Vagina (tissue), 2 donors: Measurements from ENCODE around the gene SUGCT. TPM values are rescaled to one million over a fixed set of nuclear protein-coding genes. Genes with fewer than 3 reads are reported as not detected.
"Not testable (repeated sequence)": the region's sequence is repeated elsewhere in the genome, so short reads cannot be mapped to it uniquely, and the experiment has no call there.

Experiments
- DNase-seq, 2 donors: peaks; one replicate each; pipeline ENCODE4 v3.0.0-alpha.2; 2017; ENCODE audit errors: extremely low spot score in 2 of 2
- H3K27ac ChIP-seq: fragments of 200-600 bp; sonication (generic); one replicate; pipeline ENCODE4 v1.5.1; 2019
- H3K27me3 ChIP-seq: fragments of 200-600 bp; sonication (generic); one replicate; pipeline ENCODE4 v1.5.1; 2019
- H3K36me3 ChIP-seq, 2 donors: fragments of 200-600 bp; sonication (generic); one replicate each; pipeline ENCODE4 v1.5.1; 2017 to 2019
- H3K4me1 ChIP-seq: fragments of 200-600 bp; sonication (generic); one replicate; pipeline ENCODE4 v1.5.1; 2019
- H3K4me3 ChIP-seq, 2 donors: fragments of 200-600 bp; sonication (generic); 1 replicate in 1 of 2; 2 replicates in 1 of 2; pipeline ENCODE4 v1.5.1; 2016 to 2019
- H3K9me3 ChIP-seq: fragments of 200-600 bp; sonication (generic); one replicate; pipeline ENCODE4 v1.5.1; 2019
- POLR2A ChIP-seq, 2 donors: fragments of 450-650 bp; IDR thresholded peaks; one replicate each; pipeline ENCODE4 v1.6.1; 2017; ENCODE audit warnings: antibody characterized with exemption in 2 of 2, mild to moderate bottlenecking in 2 of 2, moderate library complexity in 2 of 2
- POLR2AphosphoS5 ChIP-seq, 2 donors: sonication (generic); formaldehyde crosslinking; IDR thresholded peaks; one replicate each; pipeline ENCODE4 v1.9.0; 2017; ENCODE audit warnings: antibody characterized with exemption in 2 of 2, mild to moderate bottlenecking in 2 of 2, low read depth in 1 of 2; ENCODE audit not compliant: insufficient read depth in 1 of 2
- intact Hi-C: fragments of 100-400 bp; cut with DNase I; formaldehyde crosslinking; loops from one replicate; pipeline ENCODE4 v1.15.1; 2023
- total RNA-seq: library from RNA; depleted of rRNA; stranded (reverse); fragments of >200 nt; gene quantifications from one replicate; pipeline ENCODE4 v1.2.3, GENCODE V29; 2016
- TF ChIP-seq, protein P1 (sequence below), 3 experiments: fragments of 450-650 bp in 2 of 3; fragments of 200-600 bp in 1 of 3; sonication (generic) in 1 of 3; IDR thresholded peaks; one replicate each; pipeline ENCODE4 v1.5.1; 2017 to 2019; ENCODE audit warnings: antibody characterized with exemption in 3 of 3, mild to moderate bottlenecking in 2 of 3, moderate library complexity in 2 of 3

SUGCT gene
- total RNA-seq, 1 donor from 2014 or later, result 2.2 TPM

DNA sequence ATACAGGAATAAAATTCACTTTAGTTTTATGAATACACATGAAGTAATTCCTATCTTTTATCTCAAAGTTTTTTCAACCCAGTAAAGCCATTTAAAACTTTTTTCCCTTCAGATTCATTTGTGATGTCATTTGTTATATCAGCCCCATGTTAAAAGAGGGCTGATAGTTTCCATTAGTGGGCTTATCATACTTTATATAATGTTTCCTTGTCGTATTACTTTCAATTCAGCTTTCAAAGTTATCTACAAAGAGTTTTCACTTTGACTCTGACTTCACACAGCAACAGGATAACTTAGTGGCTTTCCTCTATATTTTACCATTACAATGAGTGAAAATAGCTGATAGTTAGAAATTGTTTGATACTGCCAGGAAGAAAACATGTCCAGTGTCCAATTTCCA, 484.8 kb downstream of the SUGCT start:
- Histone ChIP-seq H3K9me3 (no peaks in the 10 kb centered on the region), H3K36me3 (no peaks in the 10 kb centered on the region), H3K4me1 (no peaks in the 10 kb centered on the region), H3K27me3 (no peaks in the 10 kb centered on the region), H3K27ac (no peak overlapping the region), H3K4me3 (no peak overlapping the region)
- TF ChIP-seq POLR2AphosphoS5 (IDR thresholded peaks at IDR 0.05; ENCODE audit: insufficient read depth in 1 of 2, low read depth in 1 of 2) (no peak), POLR2A (IDR thresholded peaks at IDR 0.05) (no peak)
- TF ChIP-seq, protein P1, sequence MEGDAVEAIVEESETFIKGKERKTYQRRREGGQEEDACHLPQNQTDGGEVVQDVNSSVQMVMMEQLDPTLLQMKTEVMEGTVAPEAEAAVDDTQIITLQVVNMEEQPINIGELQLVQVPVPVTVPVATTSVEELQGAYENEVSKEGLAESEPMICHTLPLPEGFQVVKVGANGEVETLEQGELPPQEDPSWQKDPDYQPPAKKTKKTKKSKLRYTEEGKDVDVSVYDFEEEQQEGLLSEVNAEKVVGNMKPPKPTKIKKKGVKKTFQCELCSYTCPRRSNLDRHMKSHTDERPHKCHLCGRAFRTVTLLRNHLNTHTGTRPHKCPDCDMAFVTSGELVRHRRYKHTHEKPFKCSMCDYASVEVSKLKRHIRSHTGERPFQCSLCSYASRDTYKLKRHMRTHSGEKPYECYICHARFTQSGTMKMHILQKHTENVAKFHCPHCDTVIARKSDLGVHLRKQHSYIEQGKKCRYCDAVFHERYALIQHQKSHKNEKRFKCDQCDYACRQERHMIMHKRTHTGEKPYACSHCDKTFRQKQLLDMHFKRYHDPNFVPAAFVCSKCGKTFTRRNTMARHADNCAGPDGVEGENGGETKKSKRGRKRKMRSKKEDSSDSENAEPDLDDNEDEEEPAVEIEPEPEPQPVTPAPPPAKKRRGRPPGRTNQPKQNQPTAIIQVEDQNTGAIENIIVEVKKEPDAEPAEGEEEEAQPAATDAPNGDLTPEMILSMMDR (IDR thresholded peaks at IDR 0.05), result no peak
- intact Hi-C loops, result no loop called here
- no peak for DNase-seq

DNA sequence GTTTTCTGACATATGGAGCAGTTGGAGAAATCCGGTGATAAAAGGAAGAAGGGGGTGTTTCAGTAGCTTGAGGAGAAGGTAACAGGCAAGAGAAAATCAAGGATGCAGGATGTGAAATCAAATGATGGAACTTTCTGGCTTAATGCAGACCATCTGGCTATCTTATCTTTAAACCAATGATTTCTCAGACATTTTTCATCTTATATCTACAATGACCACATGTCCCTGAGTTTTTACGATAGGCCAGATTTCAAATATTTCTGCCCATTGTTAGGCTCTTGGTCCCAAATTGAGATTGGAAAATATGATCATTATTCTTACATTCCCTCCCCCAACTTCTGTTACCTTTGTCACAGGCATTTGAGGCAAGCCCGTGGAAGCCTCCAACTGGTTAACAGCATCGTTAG, 486.8 kb downstream of the SUGCT start:
- Histone ChIP-seq H3K4me3 (no peak overlapping the region), H3K9me3 (no peaks in the 10 kb centered on the region), H3K27ac (no peak overlapping the region), H3K36me3 (no peaks in the 10 kb centered on the region), H3K27me3 (no peaks in the 10 kb centered on the region), H3K4me1 (no peaks in the 10 kb centered on the region)
- TF ChIP-seq POLR2A (IDR thresholded peaks at IDR 0.05) (no peak), POLR2AphosphoS5 (IDR thresholded peaks at IDR 0.05; ENCODE audit: insufficient read depth in 1 of 2, low read depth in 1 of 2) (no peak)
- TF ChIP-seq, protein P1 (IDR thresholded peaks at IDR 0.05), result no peak
- DNase-seq, result no peak
- intact Hi-C loops, result no loop called here

DNA sequence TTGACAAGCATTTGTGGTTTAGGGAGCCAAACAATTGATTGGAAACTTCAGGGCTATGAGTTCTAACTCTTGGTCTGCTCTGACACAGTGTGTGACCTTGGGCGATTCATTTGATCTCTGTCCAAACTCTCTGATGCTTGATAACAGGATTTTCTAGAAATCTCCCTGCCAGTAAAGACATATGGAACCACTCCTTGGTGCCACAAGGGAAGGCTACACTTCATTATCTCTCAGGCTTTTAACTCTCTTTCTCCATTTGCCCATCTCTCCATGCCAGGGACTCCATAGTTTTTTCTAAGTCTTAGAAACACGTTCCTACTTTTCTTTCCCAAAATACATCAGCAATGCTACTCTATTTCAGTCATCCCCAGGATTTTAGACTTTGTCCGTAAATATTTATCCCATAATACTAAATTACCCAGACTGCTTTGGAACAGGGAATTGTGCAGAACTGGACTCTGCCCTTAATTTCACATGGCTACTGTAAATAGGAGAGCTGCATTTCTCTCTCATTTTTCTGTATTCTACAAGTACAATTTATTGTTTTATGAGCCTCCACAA, 488.2 kb downstream of the SUGCT start:
- no peaks in the 10 kb centered on the region for H3K27me3 ChIP-seq
- no peak for DNase-seq
- TF ChIP-seq, protein P1 (IDR thresholded peaks at IDR 0.05), result no peak
- no peak for TF ChIP-seq POLR2A (IDR thresholded peaks at IDR 0.05)
- no peak for TF ChIP-seq POLR2AphosphoS5 (IDR thresholded peaks at IDR 0.05; ENCODE audit: insufficient read depth in 1 of 2, low read depth in 1 of 2)
- intact Hi-C loops, result no loop called here
- no peak overlapping the region for H3K27ac ChIP-seq
- H3K36me3 ChIP-seq, result no peaks in the 10 kb centered on the region
- no peaks in the 10 kb centered on the region for H3K9me3 ChIP-seq
- no peaks in the 10 kb centered on the region for H3K4me1 ChIP-seq
- H3K4me3 ChIP-seq, result no peak overlapping the region

DNA sequence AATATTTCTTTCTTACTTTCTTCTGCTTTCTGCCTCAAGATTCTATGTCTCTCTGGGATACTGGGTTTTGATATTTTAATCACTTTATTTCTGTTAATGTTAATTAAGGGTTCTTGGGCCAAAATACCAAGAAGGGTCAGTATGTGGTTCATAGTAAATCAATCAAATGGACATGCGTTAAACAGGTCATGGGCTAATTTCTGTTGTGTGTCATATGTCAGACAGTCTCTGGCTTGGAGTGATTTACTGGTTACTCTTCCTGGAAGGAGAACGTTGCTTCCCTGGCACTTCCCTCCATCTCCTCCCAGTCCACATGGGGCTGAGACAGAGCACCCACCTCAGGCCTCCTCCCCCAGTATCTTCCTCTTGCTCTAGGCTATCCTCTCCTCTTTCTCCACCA, 489.1 kb downstream of the SUGCT start:
- H3K27me3 ChIP-seq, result no peaks in the 10 kb centered on the region
- TF ChIP-seq, protein P1 (IDR thresholded peaks at IDR 0.05), result no peak
- TF ChIP-seq POLR2A (IDR thresholded peaks at IDR 0.05), result no peak
- no peak for DNase-seq
- H3K4me3 ChIP-seq, result no peak overlapping the region
- no peaks in the 10 kb centered on the region for H3K4me1 ChIP-seq
- intact Hi-C loops, result no loop called here
- H3K36me3 ChIP-seq, result no peaks in the 10 kb centered on the region
- H3K9me3 ChIP-seq, result no peaks in the 10 kb centered on the region
- H3K27ac ChIP-seq, result no peak overlapping the region

DNA sequence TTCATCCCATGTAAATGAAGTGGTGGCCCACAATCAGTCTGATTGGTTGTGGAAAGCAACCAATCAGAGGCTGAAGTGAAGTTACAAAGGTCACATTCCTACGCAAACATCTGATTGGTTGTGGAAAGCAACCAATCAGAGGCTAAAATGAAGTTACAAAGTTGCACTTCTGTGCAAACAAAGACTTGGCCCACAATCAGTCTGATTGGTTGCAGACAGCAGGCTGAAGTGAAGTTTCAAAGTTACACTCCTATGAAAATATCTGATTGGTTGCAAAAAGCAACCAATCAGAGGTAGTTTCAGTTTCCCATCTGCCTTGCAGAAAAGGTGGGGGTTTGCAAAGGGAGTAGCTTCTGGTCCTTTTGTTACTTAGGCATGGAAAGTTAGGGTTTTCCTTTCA, 492.6 kb downstream of the SUGCT start:
- DNase-seq, H3K36me3 ChIP-seq, H3K27me3 ChIP-seq, intact Hi-C loops, H3K27ac ChIP-seq, H3K4me1 ChIP-seq, H3K9me3 ChIP-seq, H3K4me3 ChIP-seq: not testable (repeated sequence)

DNA sequence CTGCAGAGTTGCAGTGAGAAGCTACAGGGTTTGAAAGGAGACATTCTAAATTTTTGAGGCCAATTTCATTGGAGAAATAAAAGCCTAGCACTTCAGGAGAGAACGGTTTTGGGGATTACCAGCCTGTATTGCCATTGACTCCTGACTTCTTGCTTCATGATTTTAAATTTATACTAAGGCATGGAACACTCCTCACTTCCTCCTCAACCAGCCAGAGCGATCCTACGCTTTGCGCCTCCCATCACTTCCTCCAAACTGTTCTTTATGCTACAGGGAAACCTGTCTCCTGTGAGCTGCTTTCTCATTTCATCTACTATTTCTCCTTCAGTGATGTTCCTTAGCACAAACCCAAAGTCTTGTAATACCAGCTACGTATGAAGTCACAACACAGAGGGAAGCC, 495.1 kb downstream of the SUGCT start:
- Histone ChIP-seq H3K4me1 (no peaks in the 10 kb centered on the region), H3K9me3 (no peaks in the 10 kb centered on the region), H3K27me3 (no peaks in the 10 kb centered on the region), H3K27ac (no peak overlapping the region), H3K36me3 (no peaks in the 10 kb centered on the region), H3K4me3 (no peak overlapping the region)
- DNase-seq, result no peak
- intact Hi-C loops, result no loop called here
- TF ChIP-seq, protein P1 (IDR thresholded peaks at IDR 0.05), result no peak
- TF ChIP-seq POLR2AphosphoS5 (IDR thresholded peaks at IDR 0.05; ENCODE audit: insufficient read depth in 1 of 2, low read depth in 1 of 2) (no peak), POLR2A (IDR thresholded peaks at IDR 0.05) (no peak)
